ENCODE results near the gene CIAO2A.

The CIAO2A gene

DNA sequence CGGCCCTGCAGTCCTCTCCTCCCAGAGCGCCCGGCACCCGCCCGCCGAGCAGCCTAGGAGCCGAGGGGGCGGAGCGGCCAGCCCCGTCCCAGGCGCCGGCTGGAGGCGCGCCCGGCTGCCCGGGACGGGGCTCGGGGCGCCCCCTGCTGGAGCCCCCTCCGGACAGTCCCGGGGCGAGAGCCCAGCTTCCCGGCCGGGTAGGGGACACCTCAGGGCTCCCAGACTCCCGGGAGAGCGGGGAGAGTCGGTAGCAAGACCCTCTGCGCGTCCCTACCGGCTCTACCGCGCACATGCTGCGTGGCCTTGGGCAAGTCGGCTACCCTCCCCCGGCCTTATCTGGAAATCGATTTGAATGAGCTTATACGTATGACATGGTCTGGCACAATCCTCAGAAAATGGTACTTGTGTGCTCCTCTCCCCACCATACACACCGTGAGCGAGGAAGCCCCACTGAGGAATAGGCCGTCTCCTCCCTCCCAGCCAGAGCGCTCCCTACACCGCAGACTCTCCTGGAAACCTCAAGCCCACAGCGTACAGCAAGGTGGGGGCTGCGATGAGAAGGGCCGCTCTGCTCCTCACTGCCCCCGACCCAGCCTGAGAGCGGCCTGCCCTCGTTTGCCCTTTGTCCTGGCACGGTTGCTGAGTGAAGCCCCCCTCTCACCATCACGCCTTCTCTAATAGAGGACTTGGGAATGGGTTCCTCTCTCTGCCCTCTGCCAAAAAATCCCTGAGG, 47.1 kb downstream of the CIAO2A start, which contains the start of gene DAPK2:
DAPK2 (minus strand) TSS at position 65 of the 733 bp plus-strand sequence. CDS start 6,224 bp downstream, outside the sequence.
- peak; percentile 65 for TF ChIP-seq CTCF (IDR thresholded peaks at IDR 0.05; ENCODE audit: low read depth, low read length)
- Histone ChIP-seq H3K27me3 (peaks cover 3% of the 10 kb centered on the region), H3K4me3 (ENCODE audit: low read depth, low read length) (peak within 1 kb of the TSS; percentile 63), H3K4me1 (no peaks in the 10 kb centered on the region; the same call in 1 of the 2 replicates), H3K36me3 (no peaks in the 10 kb centered on the region), H3K9me3 (no peaks in the 10 kb centered on the region)
- DNase-seq = peak; percentile 80

GRCh38 chr15:64045774-64046420, 47.7 kb downstream of the CIAO2A start:
- Histone ChIP-seq H3K4me1 (no peaks in the 10 kb centered on the region; the same call in 1 of the 2 replicates), H3K36me3 (no peaks in the 10 kb centered on the region), H3K27me3 (peaks cover 3% of the 10 kb centered on the region), H3K9me3 (no peaks in the 10 kb centered on the region), H3K4me3 (ENCODE audit: low read depth, low read length) (peak overlapping the region; percentile 43)
- TF ChIP-seq CTCF (IDR thresholded peaks at IDR 0.05; ENCODE audit: low read depth, low read length) = no peak
- no peak for DNase-seq

DNA sequence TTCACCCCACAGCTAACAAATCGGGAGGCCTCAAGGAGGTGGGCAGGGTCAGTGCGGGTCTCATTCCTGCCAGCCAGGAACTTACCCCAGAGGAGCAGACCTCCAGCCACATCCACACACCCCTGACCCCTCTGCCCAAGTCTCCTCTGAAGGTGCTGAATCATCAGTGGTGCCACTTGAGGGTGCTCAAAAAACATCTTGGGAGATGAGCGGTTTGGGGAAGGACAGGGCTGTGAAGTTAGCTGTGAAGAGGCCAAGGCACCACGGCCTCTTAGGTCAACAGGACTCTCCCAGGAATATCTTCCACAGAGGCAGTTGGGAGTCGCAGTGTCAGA, 48.6 kb downstream of the CIAO2A start:
- Histone ChIP-seq H3K36me3 (no peaks in the 10 kb centered on the region), H3K4me1 (no peaks in the 10 kb centered on the region; the same call in 1 of the 2 replicates), H3K4me3 (ENCODE audit: low read depth, low read length) (no peak overlapping the region), H3K9me3 (no peaks in the 10 kb centered on the region), H3K27me3 (peaks cover 3% of the 10 kb centered on the region)
- no peak for TF ChIP-seq CTCF (IDR thresholded peaks at IDR 0.05; ENCODE audit: low read depth, low read length)
- DNase-seq = no peak

DNA sequence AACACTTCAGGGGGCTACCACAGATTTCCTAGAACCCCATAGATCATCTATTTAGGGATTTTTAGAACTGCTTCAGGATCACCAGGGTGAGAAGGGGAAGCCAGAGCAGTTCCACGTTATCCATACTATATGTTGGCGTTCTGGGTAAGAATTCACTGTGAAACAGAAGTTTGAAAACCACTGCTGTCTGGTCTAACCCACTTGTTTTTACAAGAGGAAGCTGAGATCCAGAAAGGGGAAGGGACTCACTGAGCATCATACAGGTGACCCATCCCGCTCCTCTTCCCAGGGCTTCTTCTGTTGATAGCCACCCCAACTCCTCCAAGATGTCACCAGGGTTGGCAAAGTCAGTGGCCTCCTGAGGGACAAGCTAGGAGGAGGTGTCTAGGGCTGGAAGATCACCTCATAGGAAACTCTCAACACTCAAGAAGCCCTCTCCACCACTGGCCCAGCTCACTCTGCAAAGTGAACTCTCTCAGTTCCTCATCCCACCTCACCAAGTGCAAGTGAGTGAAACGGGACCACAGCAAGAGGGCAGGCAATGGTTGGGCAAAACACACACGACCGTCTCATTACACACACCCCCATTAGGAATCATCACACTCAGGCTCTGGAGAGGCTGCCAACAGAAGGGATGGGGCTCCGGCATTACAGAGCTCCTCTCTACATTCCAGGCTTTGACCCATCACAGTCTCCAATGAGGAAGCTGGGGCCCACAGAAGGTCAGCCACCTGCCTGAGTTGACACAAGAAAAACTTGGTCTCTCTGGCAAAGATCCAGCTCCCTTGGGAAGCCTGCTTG, 49.1 kb downstream of the CIAO2A start:
- DNase-seq = no peak
- Histone ChIP-seq H3K36me3 (no peaks in the 10 kb centered on the region), H3K4me3 (ENCODE audit: low read depth, low read length) (no peak overlapping the region), H3K4me1 (no peaks in the 10 kb centered on the region; the same call in 1 of the 2 replicates), H3K27me3 (peaks cover 3% of the 10 kb centered on the region), H3K9me3 (no peaks in the 10 kb centered on the region)
- TF ChIP-seq CTCF (IDR thresholded peaks at IDR 0.05; ENCODE audit: low read depth, low read length) = no peak

DNA sequence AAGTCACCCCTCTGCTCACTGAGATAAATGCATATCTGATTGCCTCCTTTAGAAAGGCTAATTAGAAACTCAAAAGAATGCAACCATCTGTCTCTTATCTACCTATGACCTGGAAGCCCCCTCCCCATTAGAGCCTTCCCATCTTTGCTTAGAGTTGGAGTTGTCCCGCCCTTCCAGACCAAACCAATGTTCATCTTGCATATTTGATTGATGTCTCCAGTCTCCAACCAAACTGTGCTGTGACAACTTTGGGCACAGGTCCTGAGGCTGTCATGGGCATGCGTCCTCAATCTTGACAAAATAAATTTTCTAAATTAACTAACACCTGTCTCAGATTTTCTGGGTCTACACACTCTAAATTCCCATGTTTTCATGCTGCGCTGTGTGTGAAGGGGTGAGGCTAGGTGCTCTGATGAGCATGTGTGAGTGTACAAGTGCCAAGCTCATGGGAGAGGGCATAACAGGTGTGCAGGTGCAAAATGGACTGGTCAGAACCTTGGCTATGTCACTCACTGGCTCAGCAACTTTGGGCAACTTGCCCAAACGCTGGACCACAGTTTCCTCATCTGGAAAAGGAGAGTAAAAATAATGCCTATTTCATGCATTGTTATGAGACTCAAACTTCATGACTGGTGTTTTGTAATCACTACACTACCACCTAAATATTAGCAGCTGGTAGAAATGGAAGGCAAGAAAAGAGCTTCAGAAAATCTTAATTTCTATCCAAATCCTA, 54.6 kb downstream of the CIAO2A start:
- Histone ChIP-seq H3K4me1 (no peaks in the 10 kb centered on the region), H3K36me3 (no peaks in the 10 kb centered on the region), H3K9me3 (no peaks in the 10 kb centered on the region), H3K27me3 (no peaks in the 10 kb centered on the region), H3K4me3 (ENCODE audit: low read depth, low read length) (no peak overlapping the region)
- DNase-seq = no peak
- TF ChIP-seq CTCF (IDR thresholded peaks at IDR 0.05; ENCODE audit: low read depth, low read length) = no peak

Measured in BE2C (cell line).